HS-27A (cell line): ENCODE data around the gene FIBCD1.
A peak's percentile ranks its signal among the peaks of the same experiment; 100 is the strongest.

ENCODE experiments used
- DNase-seq: peaks from one replicate; pipeline ENCODE4 v3.0.0-alpha.2; 2012; ENCODE audit warnings: low read depth, missing footprints

Gene FIBCD1

DNA sequence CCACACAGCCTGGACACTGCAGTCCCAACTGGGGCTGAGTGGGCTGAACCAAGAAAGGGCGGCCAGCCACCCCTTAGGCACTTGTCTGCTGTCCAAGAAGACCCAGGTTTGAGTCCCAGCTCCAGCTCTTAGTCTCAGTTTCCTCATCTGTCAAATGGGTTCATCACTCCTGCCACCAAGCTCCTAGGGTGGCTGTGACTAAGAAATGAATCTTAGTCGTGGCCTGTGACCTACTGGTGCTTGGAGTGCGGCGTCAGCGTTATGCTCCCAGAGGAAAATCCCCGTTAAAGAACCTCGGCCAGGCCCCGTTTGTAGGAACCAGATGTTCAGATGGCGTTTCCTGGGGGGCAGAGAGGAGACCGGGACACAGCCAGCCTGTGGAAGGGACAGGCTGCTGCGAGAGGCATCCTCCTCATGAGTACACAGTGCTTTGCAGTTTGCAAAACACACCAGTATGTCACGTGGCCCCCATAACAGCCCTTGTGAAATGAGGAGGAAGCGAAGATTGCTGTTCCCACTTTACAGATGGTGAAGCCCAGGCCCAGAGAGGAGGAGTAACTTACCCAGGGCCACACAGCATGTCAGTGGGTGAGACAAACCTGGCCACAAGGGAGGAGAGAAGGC lies 3.3 kb downstream of the FIBCD1 start:
- no peak for DNase-seq

DNA sequence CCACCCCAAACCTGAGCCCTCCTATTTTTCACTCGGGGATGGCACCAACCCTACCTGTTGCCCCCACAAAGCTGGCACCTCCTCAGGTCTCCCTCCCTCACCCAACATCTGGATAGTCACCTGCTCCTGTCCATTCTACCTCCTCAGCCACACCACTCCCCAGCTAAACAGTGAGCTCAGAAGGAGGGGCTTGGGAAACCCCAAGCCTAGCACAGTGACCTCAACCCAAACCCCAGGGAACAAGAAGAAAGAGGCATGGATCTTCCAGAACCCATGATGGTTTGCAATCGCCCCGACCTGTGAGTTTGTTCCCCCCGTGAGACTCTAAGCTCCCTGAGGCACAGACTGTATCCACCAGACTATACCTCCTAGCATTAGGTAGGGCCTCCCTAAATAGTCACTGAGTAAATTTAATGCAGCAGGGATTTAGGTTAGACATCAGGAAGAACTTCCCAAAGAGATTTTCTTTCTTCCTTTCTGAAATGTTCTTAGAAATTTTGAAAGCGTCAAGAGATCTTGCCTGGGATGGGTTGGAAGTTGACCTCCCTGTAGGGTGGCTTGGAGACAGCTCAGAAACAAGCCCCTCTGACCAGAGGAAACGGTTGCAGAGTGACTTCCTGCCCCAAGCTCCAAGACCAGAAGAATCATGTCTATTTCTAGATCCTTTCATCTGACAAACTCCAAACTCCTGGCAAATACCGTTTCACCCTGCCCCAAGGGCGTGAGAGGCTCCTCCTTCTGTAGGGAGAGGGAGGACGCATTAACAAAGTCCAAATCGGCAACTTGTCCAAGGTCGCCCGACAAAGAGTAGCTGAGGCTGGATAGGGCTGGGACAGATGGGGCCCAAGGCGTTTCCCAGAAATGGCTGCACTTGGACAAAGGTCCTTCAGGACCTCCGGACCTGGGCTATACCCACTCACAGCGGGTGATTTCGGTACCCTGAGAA lies 4.1 kb downstream of the FIBCD1 start:
- DNase-seq = no peak

DNA sequence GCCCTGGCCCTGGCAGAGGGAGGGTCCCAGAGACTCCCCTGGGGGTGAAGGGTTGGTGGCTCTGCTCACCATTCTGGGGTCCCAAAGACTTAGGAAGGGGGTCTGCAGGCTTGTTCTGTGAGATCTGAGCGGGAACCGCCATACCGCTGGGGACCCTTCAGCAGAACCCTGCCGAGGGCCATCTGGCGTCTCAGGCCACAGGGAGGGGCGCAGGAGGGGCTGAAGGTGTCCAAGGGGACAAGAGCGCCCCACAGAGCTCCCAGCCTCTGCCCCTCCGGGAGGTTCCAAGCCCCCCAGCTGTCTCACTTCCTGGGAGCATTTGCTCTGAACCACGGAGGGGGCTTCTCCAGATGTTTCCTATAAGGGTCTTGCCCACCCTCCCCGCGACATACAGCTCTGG lies 4.8 kb downstream of the FIBCD1 start:
- no peak for DNase-seq

DNA sequence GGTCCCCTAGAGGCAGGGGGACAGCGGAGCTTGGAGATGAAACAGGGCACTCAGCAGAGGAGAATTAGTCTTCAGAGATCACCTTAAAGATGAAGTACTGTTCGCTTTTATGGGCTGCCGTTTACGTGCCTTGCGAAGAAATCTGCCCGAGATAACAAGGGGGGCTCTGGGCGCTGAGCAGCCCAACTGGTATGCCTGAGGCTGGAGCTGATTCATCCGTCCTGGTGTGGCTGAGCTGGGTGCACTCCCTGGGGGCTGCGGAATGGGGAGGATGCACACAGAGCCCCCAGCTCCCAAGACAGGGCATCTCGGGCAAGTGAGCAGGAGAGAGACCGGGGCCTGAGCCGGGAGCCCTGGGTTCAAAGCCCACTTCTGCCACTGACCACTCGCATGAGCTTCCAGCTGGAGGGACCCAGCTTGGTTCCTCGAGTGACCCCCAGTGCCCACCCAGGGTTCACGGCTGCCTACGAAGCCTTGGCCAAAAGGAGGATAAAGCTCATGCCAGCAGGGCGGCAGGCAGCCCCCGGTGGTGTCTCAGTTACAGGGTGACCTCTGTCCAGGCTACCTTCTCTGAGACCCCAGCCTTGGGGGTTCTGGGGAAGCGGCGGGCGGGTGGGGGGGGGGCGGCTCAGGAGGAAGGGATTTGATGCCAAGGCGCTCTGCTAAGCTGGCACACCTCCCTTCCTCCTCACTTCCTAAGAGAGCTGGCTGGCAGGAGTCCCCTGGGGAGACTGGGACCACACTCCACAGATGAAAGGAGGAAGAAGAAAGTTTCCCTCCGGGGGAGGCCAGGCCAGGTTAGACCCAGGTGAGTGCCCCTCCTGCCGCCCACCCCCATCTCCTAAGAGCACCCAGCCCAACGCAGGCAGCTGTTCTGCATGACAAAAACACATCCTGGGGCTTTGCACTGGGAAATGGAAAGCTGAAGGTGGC lies 5.7 kb downstream of the FIBCD1 start:
- peak; percentile 59 for DNase-seq

DNA sequence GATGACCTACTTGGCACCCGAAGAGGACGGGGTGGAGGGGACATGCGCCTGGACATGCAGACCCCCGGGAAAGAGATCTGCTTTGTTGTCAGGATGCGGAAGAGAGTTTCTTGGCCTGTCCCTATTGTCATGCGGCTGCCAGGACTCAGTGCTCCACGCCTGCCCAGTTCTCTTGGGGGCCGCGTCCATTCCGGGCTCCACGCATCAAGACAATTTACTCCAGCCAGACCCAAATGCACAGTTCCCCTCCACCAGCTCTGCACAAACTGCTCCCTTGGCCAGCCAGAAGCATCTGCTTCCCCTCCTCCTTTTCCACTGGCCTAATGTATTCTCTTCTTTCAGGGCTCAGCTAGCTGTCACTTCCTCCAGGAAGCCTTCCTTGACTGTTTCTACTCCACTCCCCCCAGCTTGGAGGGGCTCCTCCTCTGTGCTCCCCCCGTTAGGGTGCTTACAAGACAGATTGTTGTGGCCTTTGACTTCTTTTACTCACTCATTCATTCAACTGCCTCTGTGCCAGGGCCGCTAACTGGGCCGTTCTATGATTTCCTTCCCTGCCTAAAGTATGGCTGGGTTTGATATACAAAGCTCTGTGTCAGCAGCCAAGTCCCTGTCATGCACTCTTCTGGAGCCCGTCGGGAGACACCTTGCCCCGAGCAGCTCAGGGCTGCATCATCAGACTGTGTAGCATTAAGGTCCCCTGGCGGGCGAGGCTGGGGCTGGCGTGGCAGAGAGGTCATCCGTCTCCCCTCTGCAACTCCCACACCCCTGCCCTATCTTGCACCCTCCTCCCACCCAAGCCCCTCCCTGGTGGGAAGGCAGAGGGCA lies 6.6 kb downstream of the FIBCD1 start:
- DNase-seq = no peak

DNA sequence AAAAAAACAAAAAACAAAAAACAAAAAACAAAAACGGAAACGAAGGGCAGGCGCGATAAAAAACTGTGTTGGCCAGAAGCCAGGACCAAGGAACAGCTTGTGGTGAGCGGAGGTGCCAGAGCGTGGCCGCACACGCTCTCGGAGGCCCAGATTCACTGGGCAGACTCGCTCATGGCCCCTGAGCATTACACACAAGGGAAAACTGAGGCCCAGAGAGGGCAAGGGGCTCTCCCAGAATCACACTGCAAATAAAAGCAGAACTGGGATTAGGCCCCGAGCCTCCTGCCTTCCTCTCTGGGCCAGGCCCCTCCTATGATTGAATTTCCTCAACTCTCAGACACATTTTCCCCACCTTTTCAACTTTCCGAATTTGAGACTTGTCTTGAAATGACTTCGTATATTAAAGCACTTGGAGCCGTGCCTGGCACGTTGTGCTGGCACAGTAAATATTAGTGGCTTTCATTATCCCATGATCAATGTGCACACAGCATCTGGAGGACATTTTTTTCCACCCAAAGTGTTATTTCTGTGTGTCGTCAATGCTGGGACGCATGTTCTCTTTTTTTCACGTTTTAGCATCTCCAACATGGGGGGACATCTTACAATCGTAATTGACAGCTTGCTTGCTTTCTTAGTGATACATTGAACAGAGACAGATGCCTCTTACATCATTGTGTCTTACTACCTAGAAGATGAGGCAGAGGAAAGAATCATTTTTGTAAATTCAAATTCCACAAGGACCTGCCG lies 7.4 kb downstream of the FIBCD1 start:
- DNase-seq = no peak

DNA sequence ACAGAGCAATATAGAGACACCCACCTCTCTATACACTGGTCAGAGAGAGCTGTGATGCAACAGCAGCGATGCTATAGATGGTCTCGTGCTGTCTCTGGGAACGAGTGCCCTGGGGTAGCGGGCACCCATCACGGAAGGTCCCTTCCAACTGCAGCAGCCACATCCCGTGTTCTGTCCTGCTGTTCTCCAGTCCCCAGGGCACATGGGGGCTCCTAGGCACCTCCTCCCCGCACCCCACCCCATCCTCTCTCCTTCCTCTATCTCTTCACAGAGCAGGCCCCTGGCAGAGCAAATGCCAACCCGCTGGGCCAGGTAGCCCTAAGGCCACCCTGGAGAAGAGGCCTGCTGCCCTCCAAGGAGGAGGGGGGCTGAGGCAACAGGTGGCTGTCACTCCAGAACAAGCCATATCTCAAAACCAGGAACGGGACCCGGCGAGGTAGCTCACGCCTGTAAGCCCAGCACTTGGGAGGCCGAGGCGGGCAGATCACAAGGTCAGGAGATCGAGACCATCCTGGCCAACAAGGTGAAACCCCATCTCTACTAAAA lies 8.2 kb downstream of the FIBCD1 start:
- DNase-seq = no peak

DNA sequence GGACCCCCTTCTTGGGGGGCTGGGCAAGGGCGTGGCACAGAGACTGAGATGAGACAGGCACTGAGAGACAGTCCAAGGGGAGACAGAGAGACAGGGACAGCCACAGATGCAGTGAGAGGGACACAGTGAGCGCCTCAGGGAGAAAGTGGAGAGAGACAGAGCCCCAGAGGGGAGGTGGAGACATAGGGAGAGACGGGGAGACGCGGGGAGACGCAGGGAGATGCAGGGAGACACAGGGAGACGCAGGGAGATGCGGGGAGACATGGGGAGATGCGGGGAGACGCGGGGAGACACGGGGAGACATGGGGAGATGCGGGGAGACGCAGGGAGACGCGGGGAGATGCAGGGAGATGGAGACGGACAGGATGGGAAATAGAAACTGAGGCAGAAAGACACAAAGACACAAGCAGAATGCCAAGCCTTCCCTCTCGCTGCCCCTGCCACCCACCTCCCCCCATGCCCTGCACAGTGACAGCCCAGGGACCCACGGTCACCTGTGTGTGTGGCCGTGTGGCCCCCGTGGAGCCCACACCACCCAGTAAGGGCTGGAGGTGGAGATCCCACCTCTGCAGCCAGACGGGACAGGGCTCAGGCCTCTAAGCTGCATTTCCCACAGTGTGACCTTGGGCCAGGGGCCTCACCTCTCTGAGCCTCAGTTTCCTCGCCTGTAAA lies 8.8 kb downstream of the FIBCD1 start:
- no peak for DNase-seq

DNA sequence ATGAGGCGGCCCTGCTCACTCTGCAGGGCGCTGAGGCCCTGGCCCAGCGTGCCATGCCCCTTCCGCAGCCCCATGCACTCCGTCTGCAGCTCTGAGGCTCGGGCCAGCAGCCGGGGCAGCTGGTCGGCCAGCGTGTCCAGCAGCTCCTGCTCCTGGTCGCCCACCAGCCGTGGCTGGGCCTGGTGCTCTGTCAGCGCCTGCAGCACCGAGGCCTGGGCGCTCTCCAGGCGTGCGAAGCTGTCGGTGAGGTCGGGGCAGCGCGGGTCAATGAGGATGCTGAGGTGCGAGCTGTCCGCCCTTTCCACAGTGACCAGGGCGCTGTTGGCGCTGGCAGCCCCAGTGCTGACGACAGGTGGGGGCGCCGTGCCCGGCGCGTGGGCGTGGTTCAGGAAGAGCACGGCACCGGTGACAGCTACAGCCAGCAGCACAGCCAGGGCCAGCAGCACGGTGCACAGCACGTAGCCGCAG lies 9.4 kb downstream of the FIBCD1 start:
- DNase-seq = no peak

DNA sequence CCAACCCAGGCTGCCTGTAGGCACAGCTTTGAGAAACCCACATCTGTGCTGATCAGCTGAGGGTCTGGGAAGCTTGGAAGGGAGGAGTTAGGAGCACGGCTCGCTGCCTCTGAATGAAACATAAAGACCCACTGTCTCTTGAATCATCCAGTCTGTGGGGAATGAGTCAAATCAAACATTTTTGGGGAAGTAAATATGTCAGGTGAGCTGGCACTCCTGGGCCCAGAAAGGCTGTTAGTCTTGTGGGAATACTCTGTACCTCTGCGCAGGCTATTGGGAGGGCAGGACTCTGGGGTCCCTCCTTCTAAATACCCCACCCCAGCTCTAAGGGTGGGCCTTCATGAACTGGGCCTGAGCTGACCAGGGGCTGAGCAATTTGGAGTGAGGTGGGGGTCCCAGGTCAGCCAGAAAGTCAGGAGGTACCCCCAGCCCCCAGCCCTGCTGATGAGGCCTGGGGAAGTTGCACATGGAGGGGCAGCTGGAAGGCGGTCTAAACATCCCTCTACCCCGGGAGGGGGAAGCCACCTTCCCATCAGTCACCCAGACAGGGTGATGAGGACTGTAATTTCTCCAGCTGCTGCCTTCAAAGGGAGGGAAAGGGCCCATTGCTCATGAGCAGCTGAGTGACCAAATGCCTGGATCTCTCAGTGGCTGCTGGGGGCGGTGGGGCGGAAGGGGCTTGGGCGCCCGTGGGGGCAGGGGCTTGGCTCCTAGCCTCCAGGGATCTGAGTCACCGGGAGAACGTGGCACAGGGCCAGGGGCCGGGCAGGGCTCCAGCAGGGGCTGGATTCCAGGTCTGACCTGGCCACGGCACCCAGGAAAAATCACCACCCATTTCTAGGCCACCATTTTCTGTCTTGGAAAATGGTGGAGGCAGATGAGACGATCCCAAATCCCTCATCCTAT lies 10.8 kb downstream of the FIBCD1 start:
- peak; percentile 82 for DNase-seq

DNA sequence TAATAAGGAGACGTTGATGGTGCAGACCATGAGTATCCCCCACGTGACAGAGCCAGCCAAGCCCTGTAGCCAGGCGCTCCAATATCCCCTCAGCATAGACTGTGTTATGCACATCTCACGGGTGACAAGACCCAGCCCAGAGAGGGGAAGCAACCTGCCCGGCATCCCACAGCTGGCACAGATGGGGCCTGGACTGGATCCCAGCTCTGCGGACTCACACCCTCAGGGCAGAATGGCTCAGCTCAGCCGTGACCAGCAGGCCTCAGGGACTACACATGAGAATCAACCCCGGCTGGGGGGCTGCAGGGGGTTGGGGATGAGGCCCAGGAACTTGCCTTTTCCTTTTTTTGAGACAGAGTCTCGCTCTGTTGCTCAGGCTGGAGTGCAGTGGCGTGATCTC lies 11.7 kb downstream of the FIBCD1 start:
- no peak for DNase-seq

DNA sequence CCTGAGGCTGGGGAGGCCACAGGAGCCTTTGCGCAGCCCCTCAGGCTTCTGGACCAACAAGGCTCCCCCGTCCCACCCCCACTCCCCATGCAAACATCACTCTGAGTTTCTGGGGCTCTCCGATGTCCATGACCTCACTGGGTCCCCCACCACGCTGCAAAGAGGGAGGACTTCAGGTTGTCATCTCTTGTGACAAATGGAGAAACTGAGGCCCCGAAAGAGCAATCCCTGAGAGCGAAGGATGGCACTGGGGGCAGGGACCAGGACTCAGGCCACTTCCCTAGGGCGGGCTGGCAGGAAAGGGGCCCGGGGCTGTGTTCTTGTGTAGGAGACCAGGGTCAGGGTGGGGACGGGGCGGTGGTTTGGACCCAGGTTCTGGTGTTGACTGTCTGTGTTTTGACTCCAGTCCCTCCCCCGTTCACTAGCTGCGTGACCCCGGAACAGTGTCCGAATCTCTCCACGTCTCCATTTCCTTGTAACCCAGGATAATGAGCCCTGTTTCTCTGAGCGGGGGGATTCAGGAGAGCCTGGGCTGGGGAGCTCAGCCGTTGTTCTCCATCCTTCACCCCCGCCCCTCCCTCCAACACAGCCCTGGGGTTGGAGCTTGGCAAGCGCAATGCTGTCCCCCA lies 13.9 kb downstream of the FIBCD1 start:
- DNase-seq = no peak

DNA sequence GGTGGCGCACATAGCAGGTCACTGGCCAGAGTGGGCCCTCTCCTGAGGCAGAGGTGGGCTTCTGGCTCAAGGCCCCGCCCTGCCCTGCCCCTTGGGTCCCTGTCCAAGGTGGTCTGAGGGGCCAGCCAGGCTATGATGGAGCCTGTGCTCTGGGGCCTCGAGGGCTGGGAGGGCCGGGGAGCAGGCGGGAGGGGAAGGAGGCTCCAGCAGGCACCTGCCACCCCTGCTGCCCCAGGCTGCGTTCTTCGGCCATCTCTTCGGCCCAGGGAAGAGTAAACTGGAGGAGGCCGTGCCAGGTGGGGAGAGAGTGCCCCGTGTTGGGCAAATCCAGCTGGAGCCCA lies 14.6 kb downstream of the FIBCD1 start:
- no peak for DNase-seq

DNA sequence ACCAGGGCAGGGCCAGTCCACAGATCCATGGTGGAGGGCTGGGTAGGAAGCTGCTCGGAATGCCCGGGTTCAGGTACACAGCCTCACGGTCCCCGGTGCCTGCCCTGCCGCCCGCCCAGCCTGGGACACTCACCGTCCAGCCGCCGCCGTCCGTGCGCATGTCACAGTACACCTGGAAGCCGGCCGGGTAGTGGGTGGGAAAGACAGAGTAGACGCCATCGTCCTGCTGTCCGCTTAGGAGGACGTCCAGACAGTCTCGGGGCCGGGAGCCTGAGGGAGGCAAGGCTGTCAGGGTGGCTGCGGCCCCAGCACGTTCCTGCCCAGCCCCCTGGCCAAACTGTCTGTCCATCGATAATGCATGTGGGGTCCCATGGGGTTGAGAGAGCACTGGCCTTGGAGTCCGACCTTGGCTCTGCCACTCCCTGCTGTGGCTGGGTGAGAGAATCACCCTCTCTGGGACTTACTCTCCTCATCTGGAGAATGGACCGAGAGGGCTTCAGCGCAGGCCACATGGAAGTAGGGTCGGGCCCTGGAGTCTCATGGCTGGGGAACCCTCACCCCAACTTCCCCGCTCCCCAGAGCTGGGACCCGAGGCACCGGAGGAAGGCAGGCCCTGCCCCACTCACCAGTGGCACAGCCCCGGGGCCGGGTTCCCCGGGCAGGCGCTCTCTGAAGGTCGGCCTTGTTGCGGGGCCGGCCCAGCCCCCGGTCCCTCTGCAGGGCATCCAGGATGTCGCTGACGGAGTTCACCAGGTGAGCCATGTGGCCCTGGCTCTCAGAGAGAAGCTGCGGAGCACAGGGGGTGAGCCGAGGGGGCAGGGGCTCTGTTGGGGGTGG lies 15.2 kb downstream of the FIBCD1 start:
- no peak for DNase-seq

DNA sequence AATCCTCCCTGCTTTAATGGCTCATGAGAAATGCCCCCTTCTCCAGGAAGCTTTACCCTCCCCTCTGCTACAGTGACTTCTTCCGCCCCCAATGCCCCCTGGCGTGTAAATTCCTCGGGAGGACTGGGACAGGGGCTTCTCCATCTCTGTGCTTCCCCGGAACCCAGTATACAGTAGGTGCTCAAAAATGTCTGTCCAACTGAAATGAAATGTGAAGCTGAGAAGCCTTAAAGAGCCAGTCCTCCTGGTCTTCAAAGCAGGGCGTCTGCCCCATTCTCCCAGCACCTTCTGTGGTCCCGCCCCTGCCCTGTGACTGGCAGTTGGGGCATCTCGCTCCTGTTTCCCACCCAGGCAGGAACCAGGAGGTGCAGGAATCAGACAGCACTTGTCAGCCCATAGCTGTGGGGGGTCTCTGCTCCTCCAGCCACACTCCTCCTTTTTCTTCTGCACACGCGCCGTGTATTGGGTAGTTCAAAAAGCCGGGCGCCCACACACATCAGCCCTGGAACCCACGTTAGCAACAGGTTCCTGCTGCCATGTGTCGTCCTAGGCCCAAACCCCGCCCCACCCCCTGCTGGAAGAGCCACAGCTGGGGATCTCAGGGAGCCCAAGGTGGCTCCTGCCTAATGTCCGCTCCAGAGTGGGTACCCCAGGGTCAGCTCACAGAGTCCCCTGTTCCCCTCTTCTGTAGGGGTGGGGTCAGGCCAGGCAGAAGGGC lies 16.0 kb downstream of the FIBCD1 start:
- DNase-seq = no peak

DNA sequence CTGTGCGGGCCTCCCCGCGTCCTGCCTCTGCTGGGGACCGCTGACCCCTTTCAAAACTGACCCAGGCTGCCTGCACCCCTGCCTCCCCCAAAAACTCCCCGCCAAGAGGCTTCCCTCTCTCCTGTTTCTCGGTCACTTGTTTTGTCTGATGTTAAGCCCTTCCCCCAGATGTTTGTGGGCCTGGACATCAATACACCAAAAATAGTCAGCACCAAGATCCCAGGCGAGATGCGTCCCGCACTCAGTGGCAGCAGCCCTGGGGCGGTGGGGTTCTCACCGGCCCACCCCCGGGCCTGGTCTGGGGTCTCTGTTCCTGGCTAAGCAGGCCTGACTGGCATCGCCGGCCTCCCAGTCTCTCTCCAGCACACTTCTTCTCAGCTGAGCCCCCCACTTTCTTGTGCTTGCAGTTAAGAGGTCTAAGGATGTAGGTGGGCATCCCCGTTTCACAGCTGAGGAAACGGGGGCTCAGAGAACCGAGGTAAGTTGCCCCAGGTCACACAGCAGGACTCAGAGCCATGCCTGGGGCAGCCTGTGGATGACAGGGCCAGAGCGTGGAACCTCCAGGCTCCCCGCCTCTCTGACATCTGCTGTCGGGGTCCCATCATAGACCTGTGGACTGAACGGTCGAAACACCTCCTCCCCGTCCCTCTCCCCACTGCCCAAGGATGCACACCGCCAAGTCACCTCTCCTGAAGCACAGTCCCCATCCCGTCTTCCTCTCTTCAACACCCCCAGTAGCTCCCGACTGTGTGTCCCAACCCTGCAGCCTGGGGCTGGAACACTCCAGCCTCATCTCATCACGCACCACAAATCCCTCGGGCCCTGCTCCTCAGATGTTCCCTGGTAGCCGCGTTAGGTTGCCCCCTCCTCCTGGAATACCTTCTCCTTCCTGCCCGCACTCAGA lies 16.8 kb downstream of the FIBCD1 start:
- no peak for DNase-seq
